HL-60 (cell line): ENCODE results near the gene ASTN2.

ENCODE experiments used
- GABPA ChIP-seq: IDR thresholded peaks from 2 replicates; pipeline ENCODE4 v1.6.1; 2012; ENCODE audit warnings: low read depth
- POLR2AphosphoS5 ChIP-seq: IDR thresholded peaks from 2 replicates; pipeline ENCODE4 v1.6.1; 2012; ENCODE audit warnings: low read depth
- TF ChIP-seq, protein P1 (sequence below): IDR thresholded peaks from one replicate; pipeline ENCODE4 v1.5.1; 2011; ENCODE audit warnings: low read length, control low read depth, inconsistent platforms; ENCODE audit not compliant: insufficient read depth
- TF ChIP-seq, protein P2 (sequence below): IDR thresholded peaks from 2 replicates; pipeline ENCODE4 v1.6.1; 2012; ENCODE audit warnings: low read depth; ENCODE audit not compliant: insufficient replicate concordance

- TF ChIP-seq, protein P1, sequence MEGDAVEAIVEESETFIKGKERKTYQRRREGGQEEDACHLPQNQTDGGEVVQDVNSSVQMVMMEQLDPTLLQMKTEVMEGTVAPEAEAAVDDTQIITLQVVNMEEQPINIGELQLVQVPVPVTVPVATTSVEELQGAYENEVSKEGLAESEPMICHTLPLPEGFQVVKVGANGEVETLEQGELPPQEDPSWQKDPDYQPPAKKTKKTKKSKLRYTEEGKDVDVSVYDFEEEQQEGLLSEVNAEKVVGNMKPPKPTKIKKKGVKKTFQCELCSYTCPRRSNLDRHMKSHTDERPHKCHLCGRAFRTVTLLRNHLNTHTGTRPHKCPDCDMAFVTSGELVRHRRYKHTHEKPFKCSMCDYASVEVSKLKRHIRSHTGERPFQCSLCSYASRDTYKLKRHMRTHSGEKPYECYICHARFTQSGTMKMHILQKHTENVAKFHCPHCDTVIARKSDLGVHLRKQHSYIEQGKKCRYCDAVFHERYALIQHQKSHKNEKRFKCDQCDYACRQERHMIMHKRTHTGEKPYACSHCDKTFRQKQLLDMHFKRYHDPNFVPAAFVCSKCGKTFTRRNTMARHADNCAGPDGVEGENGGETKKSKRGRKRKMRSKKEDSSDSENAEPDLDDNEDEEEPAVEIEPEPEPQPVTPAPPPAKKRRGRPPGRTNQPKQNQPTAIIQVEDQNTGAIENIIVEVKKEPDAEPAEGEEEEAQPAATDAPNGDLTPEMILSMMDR: no peak
- TF ChIP-seq, protein P2, sequence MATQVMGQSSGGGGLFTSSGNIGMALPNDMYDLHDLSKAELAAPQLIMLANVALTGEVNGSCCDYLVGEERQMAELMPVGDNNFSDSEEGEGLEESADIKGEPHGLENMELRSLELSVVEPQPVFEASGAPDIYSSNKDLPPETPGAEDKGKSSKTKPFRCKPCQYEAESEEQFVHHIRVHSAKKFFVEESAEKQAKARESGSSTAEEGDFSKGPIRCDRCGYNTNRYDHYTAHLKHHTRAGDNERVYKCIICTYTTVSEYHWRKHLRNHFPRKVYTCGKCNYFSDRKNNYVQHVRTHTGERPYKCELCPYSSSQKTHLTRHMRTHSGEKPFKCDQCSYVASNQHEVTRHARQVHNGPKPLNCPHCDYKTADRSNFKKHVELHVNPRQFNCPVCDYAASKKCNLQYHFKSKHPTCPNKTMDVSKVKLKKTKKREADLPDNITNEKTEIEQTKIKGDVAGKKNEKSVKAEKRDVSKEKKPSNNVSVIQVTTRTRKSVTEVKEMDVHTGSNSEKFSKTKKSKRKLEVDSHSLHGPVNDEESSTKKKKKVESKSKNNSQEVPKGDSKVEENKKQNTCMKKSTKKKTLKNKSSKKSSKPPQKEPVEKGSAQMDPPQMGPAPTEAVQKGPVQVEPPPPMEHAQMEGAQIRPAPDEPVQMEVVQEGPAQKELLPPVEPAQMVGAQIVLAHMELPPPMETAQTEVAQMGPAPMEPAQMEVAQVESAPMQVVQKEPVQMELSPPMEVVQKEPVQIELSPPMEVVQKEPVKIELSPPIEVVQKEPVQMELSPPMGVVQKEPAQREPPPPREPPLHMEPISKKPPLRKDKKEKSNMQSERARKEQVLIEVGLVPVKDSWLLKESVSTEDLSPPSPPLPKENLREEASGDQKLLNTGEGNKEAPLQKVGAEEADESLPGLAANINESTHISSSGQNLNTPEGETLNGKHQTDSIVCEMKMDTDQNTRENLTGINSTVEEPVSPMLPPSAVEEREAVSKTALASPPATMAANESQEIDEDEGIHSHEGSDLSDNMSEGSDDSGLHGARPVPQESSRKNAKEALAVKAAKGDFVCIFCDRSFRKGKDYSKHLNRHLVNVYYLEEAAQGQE: no peak
- TF ChIP-seq POLR2AphosphoS5 (no peak), GABPA (no peak)
Measured at GRCh38 chr9:117000834-117001233, 414.0 kb downstream of the ASTN2 start.
